ENCODE data around the gene KRT16.
"Not testable (repeated sequence)": the region's sequence is repeated elsewhere in the genome, so short reads cannot be mapped to it uniquely, and the experiment has no call there.

KRT16 gene

GRCh38 chr17:41627316-41628072, 14.9 kb upstream of the KRT16 start:
- DNase-seq = no peak

- DNase-seq = not testable (repeated sequence)
Measured at GRCh38 chr17:41626914-41627295, 14.3 kb upstream of the KRT16 start.

- DNase-seq = not testable (repeated sequence)
Measured at GRCh38 chr17:41626028-41626913, 13.7 kb upstream of the KRT16 start.

- DNase-seq = no peak
Measured at GRCh38 chr17:41625602-41626001, 13.0 kb upstream of the KRT16 start.

GRCh38 chr17:41624208-41625101, 11.9 kb upstream of the KRT16 start, which contains the start of gene KRT17:
Gene KRT17 (minus strand): TSS chr17:41624575. CDS start chr17:41624509, 66 bp downstream.
- no peak for DNase-seq

- DNase-seq = not testable (repeated sequence)
Measured at GRCh38 chr17:41623184-41623861, 10.8 kb upstream of the KRT16 start.

- DNase-seq = not testable (repeated sequence)
Measured at GRCh38 chr17:41622340-41623183, 10.0 kb upstream of the KRT16 start.

GRCh38 chr17:41621916-41622315, 9.3 kb upstream of the KRT16 start:
- DNase-seq = no peak

GRCh38 chr17:41621435-41621817, 8.9 kb upstream of the KRT16 start:
- not testable (repeated sequence) for DNase-seq

- no peak for DNase-seq
Measured at GRCh38 chr17:41620583-41621434, 8.2 kb upstream of the KRT16 start.

- not testable (repeated sequence) for DNase-seq
Measured at GRCh38 chr17:41619927-41620582, 7.5 kb upstream of the KRT16 start.

- no peak for DNase-seq
Measured at GRCh38 chr17:41619036-41619926, 6.7 kb upstream of the KRT16 start.

- no peak for DNase-seq
Measured at GRCh38 chr17:41618341-41619035, 5.9 kb upstream of the KRT16 start.

- no peak for DNase-seq
Measured at GRCh38 chr17:41617698-41618097, 5.1 kb upstream of the KRT16 start.

GRCh38 chr17:41617136-41617535, 4.6 kb upstream of the KRT16 start:
- DNase-seq = no peak

- not testable (repeated sequence) for DNase-seq
Measured at GRCh38 chr17:41616486-41616885, 3.9 kb upstream of the KRT16 start.

- DNase-seq = no peak
Measured at GRCh38 chr17:41615454-41615853, 2.9 kb upstream of the KRT16 start.

GRCh38 chr17:41614767-41615166, 2.2 kb upstream of the KRT16 start:
- not testable (repeated sequence) for DNase-seq
